Lower leg skin (tissue), 4 donors: ENCODE data around the gene RBKS. TPM values are rescaled to one million over a fixed set of nuclear protein-coding genes. Genes with fewer than 3 reads are reported as not detected.
A peak's percentile ranks its signal among the peaks of the same experiment; 100 is the strongest.
"Not testable (repeated sequence)": the region's sequence is repeated elsewhere in the genome, so short reads cannot be mapped to it uniquely, and the experiment has no call there.

Experiments used
- DNase-seq, 2 donors: peaks; one replicate each; pipeline ENCODE4 v3.0.0-alpha.2; 2019; ENCODE audit warnings: low spot score in 2 of 2
- H3K4me3 ChIP-seq: fragments of 200-600 bp; sonication (generic); 2 replicates; pipeline ENCODE4 v1.5.1; 2017; ENCODE audit warnings: mild to moderate bottlenecking, low read depth; ENCODE audit not compliant: poor library complexity, severe bottlenecking
- CTCF ChIP-seq, 3 donors: fragments of 450-650 bp; IDR thresholded peaks; one replicate each; pipeline ENCODE4 v1.5.1; 2016; ENCODE audit warnings: antibody characterized with exemption in 3 of 3, mild to moderate bottlenecking in 3 of 3, moderate library complexity in 2 of 3
- POLR2A ChIP-seq, 2 donors: fragments of 450-650 bp; IDR thresholded peaks; one replicate each; pipeline ENCODE4 v1.6.1; 2016 to 2017; ENCODE audit warnings: antibody characterized with exemption in 2 of 2, mild to moderate bottlenecking in 1 of 2, moderate library complexity in 1 of 2
- WGBS, 2 donors: methylation state at CpG; one replicate each; pipeline ENCODE4 v1.1.5; 2018; 5-methylcytosine and 5-hydroxymethylcytosine counted together
- intact Hi-C: fragments of 100-400 bp; cut with DNase I; formaldehyde crosslinking; loops from one replicate; pipeline ENCODE4 v1.15.0; 2023; ENCODE audit warnings: low total_unique reads
- total RNA-seq, 4 donors: library from RNA; depleted of rRNA; stranded (reverse); fragments of >200 nt; gene quantifications; one replicate each; pipeline ENCODE4 v1.1.0, GENCODE V29; 2016

RBKS gene
- total RNA-seq, 4 donors from 2014 or later: 0.95 to 2.6 (median 1.3) TPM

GRCh38 chr2:27771548-27772335 lies 118.4 kb downstream of the RBKS start, which contains the start of gene MRPL33:
Gene MRPL33 (plus strand): TSS chr2:27771719. CDS start chr2:27771778, 59 bp downstream.
- intact Hi-C loops: no loop called here
- DNase-seq: peak; percentile 93 to 99
- TF ChIP-seq POLR2A (IDR thresholded peaks at IDR 0.05) (peak in 1 of 2 donors; percentile 18), CTCF (IDR thresholded peaks at IDR 0.05) (no peak)
- WGBS, 2 donors: 0% methylated on average over 32 to 36 of the region's 48 CpGs
- peak within 1 kb of the TSS; percentile 67 for H3K4me3 ChIP-seq

- H3K4me3 ChIP-seq: peak overlapping the region; percentile 67
- WGBS, 2 donors: 13 to 14% methylated on average over 13 of the region's 13 CpGs
- intact Hi-C loops: no loop called here
- no peak for TF ChIP-seq POLR2A (IDR thresholded peaks at IDR 0.05)
- TF ChIP-seq CTCF (IDR thresholded peaks at IDR 0.05): no peak
- DNase-seq: no peak
These were observed 119.0 kb downstream of the RBKS start for GRCh38 chr2:27771202-27771547.

GRCh38 chr2:27766287-27766661 lies 123.9 kb downstream of the RBKS start:
- no peak for TF ChIP-seq CTCF (IDR thresholded peaks at IDR 0.05)
- H3K4me3 ChIP-seq: no peak overlapping the region
- 85 to 95% methylated on average over 2 of the region's 2 CpGs for WGBS, 2 donors
- intact Hi-C loops: no loop called here
- no peak for DNase-seq

- H3K4me3 ChIP-seq: no peak overlapping the region
- 26 to 51% methylated on average over 28 to 29 of the region's 29 CpGs for WGBS, 2 donors
- TF ChIP-seq CTCF (IDR thresholded peaks at IDR 0.05): no peak
- no peak for TF ChIP-seq POLR2A (IDR thresholded peaks at IDR 0.05)
- DNase-seq: no peak
- intact Hi-C loops: no loop called here
These were observed 124.4 kb downstream of the RBKS start for GRCh38 chr2:27765621-27766286.

GRCh38 chr2:27764526-27764925 lies 125.7 kb downstream of the RBKS start:
- DNase-seq, H3K4me3 ChIP-seq, intact Hi-C loops: not testable (repeated sequence)
- 89 to 90% methylated on average over 3 of the region's 3 CpGs for WGBS, 2 donors

GRCh38 chr2:27763907-27764267 lies 126.3 kb downstream of the RBKS start:
- intact Hi-C loops: no loop called here
- no peak overlapping the region for H3K4me3 ChIP-seq
- no peak for DNase-seq
- WGBS, 2 donors: 95 to 98% methylated on average over 7 of the region's 7 CpGs
- no peak for TF ChIP-seq CTCF (IDR thresholded peaks at IDR 0.05)
- TF ChIP-seq POLR2A (IDR thresholded peaks at IDR 0.05): no peak
